GM18873 (cell line): ENCODE measurements around the gene FER1L5.

ENCODE experiments used
- ATAC-seq: cut with Tn5 transposase; IDR thresholded peaks from one replicate; pipeline ENCODE4 v1.9.1; 2021; ENCODE audit warnings: mild to moderate bottlenecking, moderate library complexity, moderate number of reproducible peaks; ENCODE audit not compliant: unreplicated experiment, low FRiP score

The FER1L5 gene

DNA sequence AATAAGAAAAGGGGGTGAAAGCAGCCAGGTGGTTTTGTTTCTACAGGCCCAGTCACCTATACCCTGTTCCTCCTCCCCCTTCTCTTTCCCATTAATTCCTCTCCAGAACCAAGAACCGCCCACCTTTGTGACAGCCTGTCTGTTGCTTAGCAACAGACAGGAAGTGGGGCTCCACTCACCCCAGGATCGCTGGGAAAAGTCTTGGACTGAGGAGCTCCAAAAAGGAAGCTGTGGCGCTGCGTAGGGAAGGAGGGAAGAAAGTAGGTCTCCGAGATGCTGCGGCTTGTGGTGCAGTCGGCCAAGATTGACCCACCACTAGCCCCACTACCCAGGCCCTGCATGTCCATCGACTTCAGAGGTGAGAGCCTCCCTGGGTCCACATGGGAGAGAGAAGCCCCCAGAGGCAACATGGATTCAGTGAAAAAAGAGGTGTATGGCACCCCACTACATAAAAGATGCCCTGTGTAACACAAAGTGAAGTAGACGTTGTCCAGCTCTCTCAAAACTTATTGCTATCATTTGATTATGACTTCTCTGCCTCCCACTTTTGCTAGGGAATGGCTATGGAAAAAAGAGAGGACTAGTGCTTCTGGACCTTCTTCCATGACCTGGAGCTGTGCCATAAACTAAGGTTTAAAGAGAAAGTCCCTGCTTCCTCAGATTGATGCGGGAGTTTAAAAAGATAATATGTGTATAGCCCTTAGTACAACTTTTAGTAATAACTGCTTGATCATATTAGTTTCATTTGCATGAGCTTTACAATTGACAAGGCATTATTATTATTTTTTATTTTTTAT is at the start of gene FER1L5:
Gene FER1L5 (plus strand): TSS at position 201 of the 797 bp plus-strand sequence. CDS start 73 bp downstream, at position 274.
- no peak for ATAC-seq

GRCh38 chr2:96594282-96594681 is 48.3 kb upstream of the FER1L5 start:
- no peak for ATAC-seq

- ATAC-seq, result no peak
These were observed 47.8 kb upstream of the FER1L5 start for GRCh38 chr2:96594691-96595152.

DNA sequence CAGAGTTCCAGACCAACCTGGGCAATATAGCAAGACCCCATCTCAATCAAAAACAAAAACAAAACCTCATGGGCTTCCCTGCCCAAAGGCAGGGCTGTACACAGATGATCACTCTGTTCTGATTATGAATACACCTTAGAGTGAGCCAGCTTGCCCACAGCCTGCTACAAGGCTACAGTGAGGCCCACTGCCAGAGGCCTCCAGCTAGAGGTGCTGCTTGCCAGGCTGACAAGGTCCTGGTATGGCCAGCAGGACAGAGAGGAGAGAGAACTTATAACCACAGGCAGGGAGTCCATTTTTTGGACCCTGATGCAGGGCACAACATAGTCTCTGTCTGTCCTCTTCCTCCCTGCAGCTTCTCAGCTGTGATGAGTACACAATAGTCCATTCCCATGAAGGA is 46.0 kb upstream of the FER1L5 start:
- ATAC-seq, result no peak

DNA sequence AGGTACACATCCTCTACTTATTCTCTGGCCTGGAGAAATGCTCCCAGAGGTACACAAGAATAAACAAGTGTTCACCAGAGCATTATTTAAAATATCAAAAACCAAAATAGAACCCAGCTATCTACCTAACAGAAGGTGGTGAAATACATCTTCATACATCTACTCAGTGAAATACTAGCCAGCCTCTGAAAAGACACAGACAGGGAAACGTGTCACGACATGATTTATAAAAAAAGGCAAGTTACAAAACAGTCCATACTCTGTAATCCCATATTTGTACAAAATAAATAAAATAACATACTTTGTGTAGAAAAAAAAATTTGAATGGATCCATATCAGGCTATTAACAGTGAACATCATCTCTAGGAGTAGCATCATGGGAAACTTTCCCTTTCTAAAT is 42.6 kb upstream of the FER1L5 start:
- ATAC-seq, result no peak

GRCh38 chr2:96601382-96602292 is 40.9 kb upstream of the FER1L5 start:
- no peak for ATAC-seq

DNA sequence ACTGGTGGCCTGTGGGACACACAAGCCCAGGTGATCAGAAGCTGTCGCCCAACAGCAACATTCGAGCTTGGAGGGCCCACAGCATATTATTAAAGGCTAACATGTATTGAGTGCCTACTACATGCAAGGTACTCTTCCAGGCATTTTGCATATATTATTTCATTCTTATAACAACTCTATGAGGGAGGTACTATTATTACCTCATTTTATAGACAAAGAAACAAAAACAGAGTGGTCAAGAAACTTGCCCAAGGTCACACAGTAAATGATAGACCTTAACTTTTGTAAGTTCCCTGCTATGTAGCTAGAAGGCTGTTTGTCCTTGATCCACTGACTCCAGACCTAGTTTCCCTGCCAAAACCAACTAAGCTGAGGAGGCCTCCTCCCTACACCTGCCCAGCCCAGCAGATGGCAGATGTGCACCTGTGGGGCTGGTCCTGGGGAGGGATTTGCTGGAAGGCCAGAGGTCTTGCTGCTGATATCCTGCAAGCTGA is 40.2 kb upstream of the FER1L5 start:
- no peak for ATAC-seq

DNA sequence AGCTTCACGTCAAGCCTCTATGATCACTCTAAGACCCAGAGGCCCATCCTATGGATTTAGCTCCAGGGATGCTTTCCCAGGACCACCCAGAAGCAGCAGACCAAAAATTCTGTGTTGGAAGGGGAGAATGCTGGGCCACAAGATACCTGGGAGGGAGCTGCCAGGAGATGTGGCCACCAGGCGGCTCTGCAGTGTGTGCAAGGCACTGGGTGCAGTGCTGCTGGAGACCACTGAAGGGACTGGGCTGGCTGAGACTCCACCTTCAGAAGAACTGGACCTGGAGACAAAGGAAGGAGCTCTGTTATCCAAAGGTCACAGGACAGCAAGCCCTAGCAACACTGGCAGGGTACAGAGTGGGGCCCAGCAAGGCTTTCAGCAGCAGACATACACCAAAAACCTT is 38.5 kb upstream of the FER1L5 start:
- ATAC-seq, result no peak

DNA sequence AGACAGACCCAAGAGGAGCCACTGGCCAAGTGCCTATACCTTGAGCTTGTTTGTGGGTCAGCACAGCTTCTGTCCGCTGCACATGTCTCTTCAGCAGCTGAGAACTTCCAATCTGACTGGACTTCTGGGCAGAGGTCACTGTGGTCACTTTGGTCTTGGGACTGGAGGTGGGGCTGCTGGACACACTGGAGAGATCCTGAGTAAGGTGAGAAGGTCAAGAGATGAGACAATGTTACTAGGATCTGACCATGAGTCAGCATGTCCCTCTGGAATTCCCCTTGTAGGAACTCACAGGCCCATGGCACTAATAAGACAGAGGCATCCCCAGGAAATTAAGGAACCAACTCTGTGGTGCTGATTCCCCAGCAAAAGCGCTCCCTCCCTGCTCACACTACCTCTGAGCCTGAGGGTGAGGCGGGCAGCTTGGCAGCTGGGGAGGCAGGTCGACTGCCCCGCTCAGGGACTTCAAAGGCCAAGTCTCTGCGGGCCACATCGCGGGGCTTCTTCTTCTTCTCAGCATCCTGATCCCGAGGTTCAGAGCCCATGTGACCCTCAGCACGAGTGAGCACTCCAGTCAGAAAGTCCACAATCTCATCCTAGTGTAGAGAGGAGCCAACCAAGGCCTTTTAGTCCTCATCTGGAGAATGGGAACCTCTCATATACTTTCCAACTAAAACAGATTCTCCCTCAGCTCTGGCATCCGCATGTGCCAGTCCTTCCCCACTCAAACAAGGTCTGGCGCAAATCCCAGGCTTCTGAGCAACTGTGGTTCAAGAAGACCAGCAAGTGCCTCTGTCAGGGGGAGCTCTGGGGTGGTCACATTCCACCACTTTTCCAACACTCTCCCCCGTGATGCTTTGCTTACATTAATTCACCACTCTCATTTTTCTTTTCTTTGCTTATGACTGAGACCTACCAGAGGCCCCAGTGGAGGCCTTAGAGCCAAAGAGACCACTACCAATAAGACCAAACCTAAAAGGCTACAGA is 33.8 kb upstream of the FER1L5 start:
- no peak for ATAC-seq

DNA sequence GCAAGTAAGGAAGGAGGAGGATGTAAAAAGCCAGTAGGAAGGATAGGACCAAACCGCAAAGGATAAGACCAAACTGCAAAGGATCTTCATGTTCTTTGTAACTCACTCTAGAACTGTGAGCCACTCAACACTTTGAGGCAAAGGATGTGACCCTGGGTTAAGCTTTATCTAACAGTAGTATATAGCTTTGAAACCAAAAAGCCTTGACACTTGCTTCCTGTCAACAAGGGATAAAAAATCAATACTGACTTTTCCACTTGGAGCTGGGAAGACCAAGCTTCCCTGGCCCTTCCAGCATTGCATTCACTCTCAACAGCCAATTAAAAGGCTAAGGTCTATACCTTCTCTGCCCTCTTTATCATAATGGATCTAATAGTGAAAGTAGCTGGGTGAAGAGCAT is 26.4 kb upstream of the FER1L5 start:
- ATAC-seq, result no peak

DNA sequence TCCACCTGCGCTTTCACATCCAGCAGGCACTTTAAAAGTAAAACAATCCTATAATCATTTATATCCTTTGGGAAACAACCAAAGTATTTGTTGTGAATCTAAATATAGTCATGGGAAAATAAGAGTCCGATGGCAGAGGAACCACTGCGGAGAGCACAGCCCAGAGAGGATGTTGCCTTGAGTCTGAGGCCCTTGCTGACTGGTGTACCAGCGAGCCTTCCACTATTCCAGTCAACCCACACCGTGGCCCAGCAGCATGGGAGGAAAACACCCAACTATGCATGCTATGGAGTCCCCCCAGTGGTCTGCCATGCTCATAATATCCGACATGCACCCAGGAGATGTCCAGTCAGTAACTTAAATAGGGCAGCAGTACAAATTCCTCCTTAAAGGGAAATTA is 26.0 kb upstream of the FER1L5 start:
- ATAC-seq, result no peak

GRCh38 chr2:96617012-96617411 is 25.6 kb upstream of the FER1L5 start:
- no peak for ATAC-seq

DNA sequence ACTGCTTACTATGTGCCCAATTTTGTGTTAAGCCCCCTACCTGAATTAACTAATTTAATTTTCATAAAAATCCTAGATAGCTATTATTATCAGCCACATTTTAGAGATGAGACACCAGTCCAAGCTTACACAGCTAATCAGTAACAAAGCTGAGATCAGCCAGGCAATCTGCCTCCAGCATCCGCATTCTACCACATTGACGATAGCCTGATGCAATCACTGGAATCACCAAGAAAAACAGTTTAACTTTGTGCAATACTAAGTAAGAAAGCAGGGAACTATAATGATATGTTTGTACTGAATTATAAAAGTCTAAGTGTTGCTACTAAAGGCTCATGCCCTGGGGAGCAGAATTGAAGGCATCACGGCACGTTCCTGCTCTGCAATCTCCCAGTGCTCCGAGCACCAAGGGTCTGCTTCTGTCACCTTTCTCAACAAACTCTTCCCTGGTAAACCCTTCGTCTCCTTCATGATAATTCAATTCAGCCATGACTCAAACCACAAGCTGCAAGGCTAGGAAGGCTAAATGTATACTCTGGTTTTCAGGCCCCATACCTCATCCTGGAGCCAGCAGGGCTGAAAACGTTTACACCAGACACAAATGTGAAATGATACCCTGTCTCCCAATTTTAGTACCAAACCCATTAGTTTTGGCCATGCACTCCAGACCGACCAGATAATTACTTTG is 23.8 kb upstream of the FER1L5 start:
- ATAC-seq, result no peak

DNA sequence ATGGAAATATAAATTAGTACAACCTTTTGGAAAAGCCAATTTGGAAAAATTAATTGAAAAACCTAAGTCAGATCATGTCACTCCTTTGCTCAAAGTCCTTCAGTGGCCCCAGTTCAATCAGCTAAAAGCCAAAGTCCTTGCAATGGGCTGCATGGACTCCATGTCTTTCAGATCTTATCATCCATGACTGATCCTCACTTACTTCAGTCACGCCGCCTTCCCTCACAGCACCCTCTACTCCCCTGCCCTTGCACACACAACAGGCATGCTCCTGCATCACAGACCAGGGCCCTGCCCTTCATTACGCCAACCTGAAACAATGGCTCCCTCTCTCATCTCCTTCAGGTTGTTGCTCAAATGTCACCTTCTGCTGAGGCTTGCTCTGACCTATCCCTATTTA is 20.0 kb upstream of the FER1L5 start:
- ATAC-seq, result no peak

GRCh38 chr2:96623116-96623515 is 19.4 kb upstream of the FER1L5 start:
- ATAC-seq, result no peak

- ATAC-seq, result no peak
These were observed 16.7 kb upstream of the FER1L5 start for GRCh38 chr2:96625571-96626552.

DNA sequence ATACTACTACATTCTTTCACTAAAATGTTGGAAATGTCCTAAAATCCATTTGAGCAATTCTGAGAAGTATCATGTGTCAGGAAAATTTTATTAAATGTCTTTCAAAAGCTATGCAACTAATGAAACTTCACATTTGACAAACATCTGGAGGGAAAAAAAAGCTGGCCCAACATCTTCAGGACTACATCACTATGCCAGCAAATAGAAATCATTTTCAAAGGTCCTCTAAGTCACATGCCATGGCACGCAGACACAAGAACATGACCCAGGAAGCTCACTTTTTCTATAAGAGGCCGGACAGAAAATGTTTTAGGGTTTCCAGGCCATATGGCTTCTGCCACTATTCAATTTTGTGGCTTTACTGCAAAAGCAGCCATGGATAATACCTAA is 16.0 kb upstream of the FER1L5 start:
- no peak for ATAC-seq

DNA sequence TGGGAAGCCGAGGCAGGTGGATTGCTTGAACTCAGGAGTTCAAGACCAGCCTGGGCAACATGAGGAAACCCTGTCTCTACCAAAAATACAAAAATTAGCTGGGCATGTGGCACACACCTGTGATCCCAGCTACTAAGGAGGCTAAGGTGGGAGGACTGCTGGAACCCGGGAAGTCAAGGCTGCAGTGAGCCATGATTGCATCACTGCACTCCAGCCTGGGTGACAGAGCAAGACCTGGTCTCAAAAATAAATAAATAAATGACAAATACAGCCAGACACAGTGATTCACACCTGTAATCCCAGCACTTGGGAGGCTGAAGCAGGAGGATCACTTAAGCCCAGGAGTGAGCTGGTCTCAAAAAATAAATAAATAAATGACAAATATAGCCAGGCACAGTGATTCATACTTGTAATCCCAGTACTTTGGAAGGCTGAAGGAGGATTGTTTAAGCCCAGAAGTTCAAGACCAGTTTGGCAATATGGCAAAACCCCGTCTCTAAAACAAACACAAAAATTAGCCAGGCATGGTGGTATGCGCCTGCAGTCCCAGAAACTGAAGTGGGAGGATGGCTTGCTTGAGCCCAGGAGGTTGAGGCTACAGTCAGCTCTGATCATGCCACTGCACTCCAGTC is 10.6 kb upstream of the FER1L5 start:
- ATAC-seq, result no peak
